ENCODE measurements around the gene GFY.

The GFY gene

DNA sequence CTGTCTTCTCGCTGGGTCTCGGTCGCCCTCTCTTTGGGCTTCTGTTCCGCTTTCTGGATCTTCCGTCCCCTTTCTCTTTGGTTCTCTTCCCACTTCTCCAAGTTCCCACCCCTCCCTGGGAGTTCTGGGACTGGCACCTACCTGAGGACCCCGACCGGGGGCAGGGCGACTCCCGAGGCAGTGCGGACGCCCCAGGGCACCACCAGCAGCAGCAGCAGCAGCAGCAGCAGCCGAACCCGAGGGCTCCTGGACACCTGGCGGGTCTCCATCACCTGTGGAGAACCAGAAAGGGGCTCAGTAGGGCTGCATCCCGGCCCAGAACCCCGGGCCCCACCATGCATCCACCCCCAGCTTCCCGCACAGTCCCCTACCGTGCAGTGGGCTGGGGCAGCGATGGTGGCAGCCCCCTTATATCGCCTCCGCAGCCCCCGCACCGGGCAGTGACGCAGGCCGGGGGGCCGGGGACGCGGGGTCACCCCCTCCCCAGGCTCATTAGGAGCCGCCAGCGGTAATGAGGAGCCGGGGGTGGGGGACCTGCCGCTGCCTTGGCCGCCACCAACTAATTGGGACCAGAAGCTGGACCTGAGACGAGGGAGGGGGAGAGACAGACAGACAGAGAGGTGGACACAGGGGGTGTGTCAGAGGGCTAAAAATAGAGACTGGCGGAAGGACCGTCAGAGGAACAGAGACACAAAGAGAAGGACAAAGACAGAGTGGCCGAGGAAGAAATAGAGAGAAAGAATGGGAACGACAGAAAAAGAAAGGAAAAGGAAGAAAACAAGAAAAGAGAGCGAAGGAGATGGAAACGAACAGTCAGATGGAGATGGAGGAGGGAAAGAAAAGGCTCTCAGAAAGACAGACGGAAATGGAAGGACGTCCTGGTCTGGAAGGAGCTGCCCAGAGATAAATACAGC is 1.9 kb upstream of the GFY start, which contains the start of gene PTH2:
Gene PTH2, minus strand, starts transcription at position 371 of the 914 bp plus-strand sequence. Its CDS starts 102 bp downstream, at position 269.
- ATAC-seq = no peak
- TF ChIP-seq RARB (CRISPR knock-in tag; IDR thresholded peaks at IDR 0.05) = no peak
- no peak for TF ChIP-seq POU6F1 (CRISPR knock-in tag; IDR thresholded peaks at IDR 0.05; ENCODE audit: borderline replicate concordance, low read depth)
- TF ChIP-seq SNAI2 (CRISPR knock-in tag; IDR thresholded peaks at IDR 0.05) = no peak
- TF ChIP-seq TOX (CRISPR knock-in tag; IDR thresholded peaks at IDR 0.05; ENCODE audit: borderline replicate concordance) = no peak
- TF ChIP-seq ZFP3 (CRISPR knock-in tag; IDR thresholded peaks at IDR 0.05) = no peak
- no peak for TF ChIP-seq CSRNP3 (CRISPR knock-in tag; IDR thresholded peaks at IDR 0.05)

DNA sequence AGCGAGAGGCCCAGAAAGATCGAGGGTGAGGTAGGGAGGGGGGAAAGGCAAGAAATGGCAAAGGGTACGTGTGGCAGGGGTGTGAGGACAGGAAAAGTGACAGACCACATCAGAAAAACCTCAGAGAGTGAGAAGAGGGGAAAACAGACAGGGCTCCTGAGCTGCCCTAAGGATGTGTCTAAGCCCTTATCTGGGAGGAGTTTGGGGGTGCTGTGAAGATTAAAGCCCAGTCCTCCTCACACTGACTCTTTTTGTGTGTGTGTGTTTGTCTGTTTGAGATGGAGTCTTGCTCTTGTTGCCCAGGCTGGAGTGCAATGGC is 1.2 kb upstream of the GFY start:
- no peak for ATAC-seq
- TF ChIP-seq CREB5 (CRISPR knock-in tag; IDR thresholded peaks at IDR 0.05; ENCODE audit: low read depth) = no peak
- no peak for TF ChIP-seq ZNF70 (CRISPR knock-in tag; IDR thresholded peaks at IDR 0.05)
- no peak for TF ChIP-seq CSRNP3 (CRISPR knock-in tag; IDR thresholded peaks at IDR 0.05)
- TF ChIP-seq ESRRG (CRISPR knock-in tag; IDR thresholded peaks at IDR 0.05) = no peak
- TF ChIP-seq, protein P1, sequence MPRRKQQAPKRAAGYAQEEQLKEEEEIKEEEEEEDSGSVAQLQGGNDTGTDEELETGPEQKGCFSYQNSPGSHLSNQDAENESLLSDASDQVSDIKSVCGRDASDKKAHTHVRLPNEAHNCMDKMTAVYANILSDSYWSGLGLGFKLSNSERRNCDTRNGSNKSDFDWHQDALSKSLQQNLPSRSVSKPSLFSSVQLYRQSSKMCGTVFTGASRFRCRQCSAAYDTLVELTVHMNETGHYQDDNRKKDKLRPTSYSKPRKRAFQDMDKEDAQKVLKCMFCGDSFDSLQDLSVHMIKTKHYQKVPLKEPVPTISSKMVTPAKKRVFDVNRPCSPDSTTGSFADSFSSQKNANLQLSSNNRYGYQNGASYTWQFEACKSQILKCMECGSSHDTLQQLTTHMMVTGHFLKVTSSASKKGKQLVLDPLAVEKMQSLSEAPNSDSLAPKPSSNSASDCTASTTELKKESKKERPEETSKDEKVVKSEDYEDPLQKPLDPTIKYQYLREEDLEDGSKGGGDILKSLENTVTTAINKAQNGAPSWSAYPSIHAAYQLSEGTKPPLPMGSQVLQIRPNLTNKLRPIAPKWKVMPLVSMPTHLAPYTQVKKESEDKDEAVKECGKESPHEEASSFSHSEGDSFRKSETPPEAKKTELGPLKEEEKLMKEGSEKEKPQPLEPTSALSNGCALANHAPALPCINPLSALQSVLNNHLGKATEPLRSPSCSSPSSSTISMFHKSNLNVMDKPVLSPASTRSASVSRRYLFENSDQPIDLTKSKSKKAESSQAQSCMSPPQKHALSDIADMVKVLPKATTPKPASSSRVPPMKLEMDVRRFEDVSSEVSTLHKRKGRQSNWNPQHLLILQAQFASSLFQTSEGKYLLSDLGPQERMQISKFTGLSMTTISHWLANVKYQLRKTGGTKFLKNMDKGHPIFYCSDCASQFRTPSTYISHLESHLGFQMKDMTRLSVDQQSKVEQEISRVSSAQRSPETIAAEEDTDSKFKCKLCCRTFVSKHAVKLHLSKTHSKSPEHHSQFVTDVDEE (CRISPR knock-in tag; IDR thresholded peaks at IDR 0.05) = no peak
- no peak for TF ChIP-seq TCF4 (CRISPR knock-in tag; IDR thresholded peaks at IDR 0.05; ENCODE audit: borderline replicate concordance)
- TF ChIP-seq ZFP3 (CRISPR knock-in tag; IDR thresholded peaks at IDR 0.05) = no peak
- TF ChIP-seq GLIS3 (CRISPR knock-in tag; IDR thresholded peaks at IDR 0.05) = no peak
- TF ChIP-seq ZC3H10 (CRISPR knock-in tag; IDR thresholded peaks at IDR 0.05) = no peak
- TF ChIP-seq TOX (CRISPR knock-in tag; IDR thresholded peaks at IDR 0.05; ENCODE audit: borderline replicate concordance) = no peak
- no peak for TF ChIP-seq ZNF8 (CRISPR knock-in tag; IDR thresholded peaks at IDR 0.05)
- no peak for TF ChIP-seq ARNTL (CRISPR knock-in tag; IDR thresholded peaks at IDR 0.05; ENCODE audit: borderline replicate concordance, low read depth)
- no peak for TF ChIP-seq POU6F1 (CRISPR knock-in tag; IDR thresholded peaks at IDR 0.05; ENCODE audit: borderline replicate concordance, low read depth)
- TF ChIP-seq ZNF565 (CRISPR knock-in tag; conservative IDR thresholded peaks at IDR 0.05; ENCODE audit: low read depth) = no peak
- no peak for TF ChIP-seq ISL1 (CRISPR knock-in tag; IDR thresholded peaks at IDR 0.05)
- no peak for TF ChIP-seq SNAI2 (CRISPR knock-in tag; IDR thresholded peaks at IDR 0.05)
- TF ChIP-seq PATZ1 (CRISPR knock-in tag; IDR thresholded peaks at IDR 0.05; ENCODE audit: borderline replicate concordance) = no peak
- TF ChIP-seq PPARA (CRISPR knock-in tag; IDR thresholded peaks at IDR 0.05; ENCODE audit: borderline replicate concordance) = no peak
